Gastrocnemius medialis (tissue), 4 donors: ENCODE measurements around the gene SSC5D. TPM values are rescaled to one million over a fixed set of nuclear protein-coding genes. Genes with fewer than 3 reads are reported as not detected.

ENCODE experiments used
- ATAC-seq, 2 donors: fragments of 150-250 bp; one replicate each; pipeline ENCODE4 v1.9.1; 2016
- DNase-seq, 2 donors: peaks; one replicate each; pipeline ENCODE4 v3.0.0-alpha.2; 2019
- H3K27ac ChIP-seq, 4 donors: fragments of 200-600 bp; sonication (generic); 1 replicate in 1 of 4; 2 replicates in 3 of 4; pipeline ENCODE4 v1.5.1; 2016 to 2018; ENCODE audit warnings: mild to moderate bottlenecking in 2 of 4, moderate library complexity in 1 of 4
- H3K27me3 ChIP-seq, 3 donors: fragments of 200-600 bp; sonication (generic) in 2 of 3; 1 replicate in 1 of 3; 2 replicates in 2 of 3; pipeline versions ENCODE4 v1.5.1 to v1.6.0; 2016 to 2019; ENCODE audit warnings: mild to moderate bottlenecking in 1 of 3, moderate library complexity in 1 of 3
- H3K36me3 ChIP-seq, 2 donors: fragments of 200-600 bp; sonication (generic) in 1 of 2; one replicate each; pipeline ENCODE4 v1.5.1; 2017 to 2018
- H3K4me1 ChIP-seq, 2 donors: fragments of 200-600 bp; sonication (generic) in 1 of 2; one replicate each; pipeline ENCODE4 v1.5.1; 2016 to 2017; ENCODE audit warnings: mild to moderate bottlenecking in 2 of 2
- H3K4me3 ChIP-seq, 4 donors: fragments of 200-600 bp; sonication (generic) in 3 of 4; 1 replicate in 1 of 4; 2 replicates in 3 of 4; pipeline ENCODE4 v1.5.1; 2016 to 2019; ENCODE audit warnings: mild to moderate bottlenecking in 2 of 4
- H3K9me3 ChIP-seq, 3 donors: fragments of 200-600 bp; sonication (generic) in 2 of 3; 1 replicate in 1 of 3; 2 replicates in 2 of 3; pipeline ENCODE4 v1.5.1; 2016 to 2019
- POLR2A ChIP-seq, 2 donors: fragments of 450-650 bp; IDR thresholded peaks; one replicate each; pipeline ENCODE4 v1.6.1; 2017; ENCODE audit warnings: antibody characterized with exemption in 2 of 2, mild to moderate bottlenecking in 2 of 2, moderate library complexity in 2 of 2
- in situ Hi-C, 4 donors: fragments of 200-750 bp; cut with MboI; loops; one replicate each; pipeline versions ENCODE4 v1.15.0 to v1.8.0; 2017; ENCODE audit warnings: low sequenced_read_pairs in 4 of 4
- intact Hi-C: fragments of 100-400 bp; cut with DNase I; formaldehyde crosslinking; loops from one replicate; pipeline ENCODE4 v1.15.1; 2023; ENCODE audit warnings: low total_unique reads
- total RNA-seq, 4 donors: library from RNA; depleted of rRNA; stranded (reverse); fragments of >200 nt; gene quantifications; one replicate each; pipeline versions ENCODE4 v1.1.0 to v1.2.3, GENCODE V29; 2016
- TF ChIP-seq, protein P1 (sequence below), 5 experiments: fragments of 450-650 bp in 3 of 5; fragments of 200-600 bp in 2 of 5; sonication (generic) in 2 of 5; IDR thresholded peaks in 4 of 5; conservative IDR thresholded peaks in 1 of 5; 1 replicate in 4 of 5; 2 replicates in 1 of 5; pipeline ENCODE4 v1.5.1; 2016 to 2019; ENCODE audit warnings: antibody characterized with exemption in 5 of 5, mild to moderate bottlenecking in 3 of 5, moderate library complexity in 3 of 5

Gene SSC5D
- total RNA-seq, 4 donors from 2014 or later: 0.53 to 2.2 (median 1.1) TPM

DNA sequence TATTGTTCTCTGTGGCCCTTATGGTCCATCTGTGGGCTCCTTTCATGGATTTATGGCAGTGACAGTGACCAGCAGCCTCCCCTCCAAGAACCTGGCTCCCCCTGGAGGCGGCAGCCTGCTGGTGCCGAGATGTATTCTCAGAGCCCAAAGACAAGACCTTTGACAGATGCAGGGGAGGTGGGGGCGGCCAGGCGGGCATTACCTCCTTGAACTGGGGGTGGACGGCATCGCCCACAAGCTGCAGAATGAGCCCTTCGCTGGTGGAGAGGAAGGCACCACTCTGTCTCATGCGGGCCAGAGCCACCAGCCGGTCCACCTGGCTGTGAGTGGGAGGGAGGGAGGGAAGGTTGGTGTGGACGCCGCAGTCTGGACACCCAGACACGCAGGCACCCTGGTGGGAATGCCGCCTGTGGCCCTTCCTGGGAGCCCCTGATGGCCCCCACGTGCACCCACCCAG lies 33.4 kb upstream of the SSC5D start:
- intact Hi-C loops: no loop called here
- TF ChIP-seq, protein P1, sequence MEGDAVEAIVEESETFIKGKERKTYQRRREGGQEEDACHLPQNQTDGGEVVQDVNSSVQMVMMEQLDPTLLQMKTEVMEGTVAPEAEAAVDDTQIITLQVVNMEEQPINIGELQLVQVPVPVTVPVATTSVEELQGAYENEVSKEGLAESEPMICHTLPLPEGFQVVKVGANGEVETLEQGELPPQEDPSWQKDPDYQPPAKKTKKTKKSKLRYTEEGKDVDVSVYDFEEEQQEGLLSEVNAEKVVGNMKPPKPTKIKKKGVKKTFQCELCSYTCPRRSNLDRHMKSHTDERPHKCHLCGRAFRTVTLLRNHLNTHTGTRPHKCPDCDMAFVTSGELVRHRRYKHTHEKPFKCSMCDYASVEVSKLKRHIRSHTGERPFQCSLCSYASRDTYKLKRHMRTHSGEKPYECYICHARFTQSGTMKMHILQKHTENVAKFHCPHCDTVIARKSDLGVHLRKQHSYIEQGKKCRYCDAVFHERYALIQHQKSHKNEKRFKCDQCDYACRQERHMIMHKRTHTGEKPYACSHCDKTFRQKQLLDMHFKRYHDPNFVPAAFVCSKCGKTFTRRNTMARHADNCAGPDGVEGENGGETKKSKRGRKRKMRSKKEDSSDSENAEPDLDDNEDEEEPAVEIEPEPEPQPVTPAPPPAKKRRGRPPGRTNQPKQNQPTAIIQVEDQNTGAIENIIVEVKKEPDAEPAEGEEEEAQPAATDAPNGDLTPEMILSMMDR (IDR thresholded peaks at IDR 0.05 in 4 of 5, conservative IDR thresholded peaks at IDR 0.05 in 1 of 5): peak in 3 of 5 experiments; percentile 33 to 41 (median 38)
- no peak for TF ChIP-seq POLR2A (IDR thresholded peaks at IDR 0.05)

GRCh38 chr19:55455576-55456235 lies 32.5 kb upstream of the SSC5D start:
- Histone ChIP-seq H3K4me1 (peaks cover 9 to 15% of the 10 kb centered on the region in 2 donors), H3K4me3 (no peak overlapping the region), H3K27ac (no peak overlapping the region), H3K27me3 (peaks cover 15 to 21% (median 18%) of the 10 kb centered on the region in 3 donors), H3K36me3 (no peaks in the 10 kb centered on the region), H3K9me3 (no peaks in the 10 kb centered on the region)
- ATAC-seq (no peak), DNase-seq (no peak)
- in situ Hi-C loops: no loop called here
- no peak for TF ChIP-seq POLR2A (IDR thresholded peaks at IDR 0.05)
- TF ChIP-seq, protein P1 (IDR thresholded peaks at IDR 0.05 in 4 of 5, conservative IDR thresholded peaks at IDR 0.05 in 1 of 5): no peak
- intact Hi-C loops: no loop called here

More for the DNA sequence above, 33.4 kb upstream of the SSC5D start:
- in situ Hi-C loops: no loop called here
- ATAC-seq: no peak
- peaks cover 3 to 11% of the 10 kb centered on the region in 2 donors for H3K4me1 ChIP-seq
- H3K36me3 ChIP-seq: no peaks in the 10 kb centered on the region
- H3K27me3 ChIP-seq: peaks cover 21 to 25% (median 22%) of the 10 kb centered on the region in 3 donors
- no peaks in the 10 kb centered on the region for H3K9me3 ChIP-seq
- no peak overlapping the region for H3K27ac ChIP-seq
- no peak for DNase-seq
- no peak overlapping the region for H3K4me3 ChIP-seq

DNA sequence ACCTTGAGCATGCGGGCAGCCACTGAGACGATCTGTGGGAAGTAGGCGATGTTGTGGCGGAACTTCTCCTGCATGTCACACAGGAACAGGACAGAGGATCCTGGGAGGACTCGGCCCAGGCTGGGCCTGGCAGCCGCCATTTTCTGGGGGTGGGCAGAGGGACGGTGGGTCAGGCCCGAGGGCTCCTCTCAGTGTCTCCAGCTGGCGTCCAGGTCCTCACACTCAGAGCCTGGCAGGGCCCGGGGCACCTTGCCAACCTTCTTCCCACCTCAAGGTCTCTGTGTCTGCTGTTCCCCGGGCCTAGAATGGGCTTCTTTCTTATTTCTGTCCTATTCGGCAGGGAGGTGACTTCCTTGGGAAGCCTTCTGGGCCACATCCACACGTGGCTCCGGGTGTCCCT lies 31.9 kb upstream of the SSC5D start:
- H3K9me3 ChIP-seq: no peaks in the 10 kb centered on the region
- peaks cover 12 to 14% (median 12%) of the 10 kb centered on the region in 3 donors for H3K27me3 ChIP-seq
- DNase-seq: no peak
- H3K27ac ChIP-seq: no peak overlapping the region
- intact Hi-C loops (no loop called here), in situ Hi-C loops (no loop called here)
- no peak overlapping the region for H3K4me3 ChIP-seq
- H3K36me3 ChIP-seq: no peaks in the 10 kb centered on the region
- ATAC-seq: no peak
- H3K4me1 ChIP-seq: peaks cover 11 to 20% of the 10 kb centered on the region in 2 donors
- no peak for TF ChIP-seq POLR2A (IDR thresholded peaks at IDR 0.05)
- TF ChIP-seq, protein P1 (IDR thresholded peaks at IDR 0.05 in 4 of 5, conservative IDR thresholded peaks at IDR 0.05 in 1 of 5): no peak

DNA sequence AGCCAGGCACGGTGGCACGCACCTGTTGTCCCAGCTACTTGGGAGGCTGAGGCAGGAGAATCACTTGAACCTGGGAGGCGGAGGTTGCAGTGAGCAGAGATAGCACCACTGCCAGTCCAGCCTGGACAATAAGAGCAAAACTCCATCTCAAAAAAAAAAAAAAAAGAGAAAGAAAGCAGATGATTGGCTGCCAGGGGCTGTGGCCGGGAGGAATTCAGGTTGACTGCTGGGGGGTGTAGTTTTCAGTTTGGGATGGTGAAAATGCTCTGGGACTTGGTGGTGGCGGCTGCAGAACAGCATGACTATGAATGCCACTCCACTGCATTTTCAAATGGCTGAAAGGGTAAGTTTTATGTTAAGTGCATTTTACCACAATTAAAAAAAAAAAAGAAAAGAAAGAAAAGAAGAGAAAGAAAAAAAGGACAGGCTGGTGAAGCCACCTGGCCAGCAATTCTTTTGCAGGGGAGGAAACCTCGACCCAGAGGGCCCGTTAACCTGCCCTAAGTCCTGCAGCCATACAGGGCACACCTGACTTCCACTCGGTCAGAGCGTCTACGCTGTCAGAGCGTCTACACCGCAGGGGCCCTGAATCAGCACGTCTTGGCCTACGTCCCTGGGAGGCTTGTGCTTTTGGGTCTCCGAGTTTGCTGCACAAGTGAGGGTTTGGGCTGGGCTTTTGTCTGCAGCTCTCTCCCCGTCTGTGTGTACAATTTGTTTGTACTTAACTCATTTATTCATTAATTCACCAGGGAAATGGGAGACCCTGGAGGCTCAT lies 30.4 kb upstream of the SSC5D start:
- Histone ChIP-seq H3K27me3 (no peaks in the 10 kb centered on the region), H3K27ac (no peak overlapping the region), H3K9me3 (no peaks in the 10 kb centered on the region), H3K4me3 (no peak overlapping the region), H3K36me3 (no peaks in the 10 kb centered on the region), H3K4me1 (peaks cover 12 to 13% of the 10 kb centered on the region in 2 donors)
- in situ Hi-C loops: no loop called here
- ATAC-seq (no peak), DNase-seq (no peak)
- TF ChIP-seq, protein P1 (IDR thresholded peaks at IDR 0.05 in 4 of 5, conservative IDR thresholded peaks at IDR 0.05 in 1 of 5): no peak
- TF ChIP-seq POLR2A (IDR thresholded peaks at IDR 0.05): no peak
- intact Hi-C loops: no loop called here
